Activated CD4-positive, CD25-positive, alpha-beta regulatory T cell (primary cell): ENCODE results near the gene C2CD3.
"Not testable (repeated sequence)": the region's sequence is repeated elsewhere in the genome, so short reads cannot be mapped to it uniquely, and the experiment has no call there.

ENCODE experiments used
- DNase-seq, 4 experiments: peaks; one replicate each; lab custom pipeline; 2025; lab: John Stamatoyannopoulos, UW

Gene C2CD3

GRCh38 chr11:74063628-74064027 lies 107.2 kb downstream of the C2CD3 start:
- not testable (repeated sequence) for DNase-seq

GRCh38 chr11:74061599-74061998 lies 109.2 kb downstream of the C2CD3 start:
- not testable (repeated sequence) for DNase-seq

- DNase-seq, result no peak
These were observed 113.3 kb downstream of the C2CD3 start for GRCh38 chr11:74057249-74058151.

GRCh38 chr11:74055938-74056337 lies 114.9 kb downstream of the C2CD3 start:
- no peak for DNase-seq

- no peak for DNase-seq
These were observed 120.3 kb downstream of the C2CD3 start for GRCh38 chr11:74050465-74050864.

- DNase-seq, result no peak
These were observed 121.8 kb downstream of the C2CD3 start for GRCh38 chr11:74048993-74049392.

GRCh38 chr11:74044538-74044937 lies 126.3 kb downstream of the C2CD3 start:
- DNase-seq, result no peak

- DNase-seq, result no peak
These were observed 127.4 kb downstream of the C2CD3 start for GRCh38 chr11:74043450-74043849.

GRCh38 chr11:74037309-74037708 lies 133.5 kb downstream of the C2CD3 start:
- DNase-seq, result no peak

- DNase-seq, result no peak
These were observed 135.5 kb downstream of the C2CD3 start for GRCh38 chr11:74035264-74035663.

GRCh38 chr11:74033046-74033445 lies 137.8 kb downstream of the C2CD3 start:
- DNase-seq, result no peak

- no peak for DNase-seq
These were observed 139.8 kb downstream of the C2CD3 start for GRCh38 chr11:74030723-74031676.

GRCh38 chr11:74025467-74026166 lies 145.2 kb downstream of the C2CD3 start:
- no peak for DNase-seq

GRCh38 chr11:74024261-74025029 lies 146.4 kb downstream of the C2CD3 start:
- no peak for DNase-seq

- no peak for DNase-seq
These were observed 147.5 kb downstream of the C2CD3 start for GRCh38 chr11:74023276-74023675.

GRCh38 chr11:74022546-74022945 lies 148.3 kb downstream of the C2CD3 start:
- DNase-seq, result no peak

GRCh38 chr11:74021998-74022397 lies 148.8 kb downstream of the C2CD3 start:
- DNase-seq, result no peak

GRCh38 chr11:74020539-74020938 lies 150.3 kb downstream of the C2CD3 start:
- no peak for DNase-seq

- no peak for DNase-seq
These were observed 150.9 kb downstream of the C2CD3 start for GRCh38 chr11:74019860-74020259.

- no peak for DNase-seq
These were observed 151.6 kb downstream of the C2CD3 start for GRCh38 chr11:74019104-74019738.
